Gastroesophageal sphincter (tissue), 3 donors: ENCODE data around the gene CDRT4.
A peak's percentile ranks its signal among the peaks of the same experiment; 100 is the strongest.

Source experiments
- POLR2A ChIP-seq, 2 donors: fragments of 450-650 bp; IDR thresholded peaks; one replicate each; pipeline ENCODE4 v1.6.1; 2017; ENCODE audit warnings: antibody characterized with exemption in 2 of 2, mild to moderate bottlenecking in 2 of 2, moderate library complexity in 1 of 2
- POLR2AphosphoS5 ChIP-seq: sonication (generic); formaldehyde crosslinking; IDR thresholded peaks from one replicate; pipeline ENCODE4 v1.6.1; 2017; ENCODE audit warnings: antibody characterized with exemption
- TF ChIP-seq, protein P1 (sequence below), 4 experiments: fragments of 200-600 bp in 2 of 4; fragments of 450-650 bp in 2 of 4; sonication (generic) in 1 of 4; IDR thresholded peaks; one replicate each; pipeline ENCODE4 v1.5.1; 2017 to 2019; ENCODE audit warnings: antibody characterized with exemption in 4 of 4, mild to moderate bottlenecking in 2 of 4, moderate library complexity in 2 of 4

DNA sequence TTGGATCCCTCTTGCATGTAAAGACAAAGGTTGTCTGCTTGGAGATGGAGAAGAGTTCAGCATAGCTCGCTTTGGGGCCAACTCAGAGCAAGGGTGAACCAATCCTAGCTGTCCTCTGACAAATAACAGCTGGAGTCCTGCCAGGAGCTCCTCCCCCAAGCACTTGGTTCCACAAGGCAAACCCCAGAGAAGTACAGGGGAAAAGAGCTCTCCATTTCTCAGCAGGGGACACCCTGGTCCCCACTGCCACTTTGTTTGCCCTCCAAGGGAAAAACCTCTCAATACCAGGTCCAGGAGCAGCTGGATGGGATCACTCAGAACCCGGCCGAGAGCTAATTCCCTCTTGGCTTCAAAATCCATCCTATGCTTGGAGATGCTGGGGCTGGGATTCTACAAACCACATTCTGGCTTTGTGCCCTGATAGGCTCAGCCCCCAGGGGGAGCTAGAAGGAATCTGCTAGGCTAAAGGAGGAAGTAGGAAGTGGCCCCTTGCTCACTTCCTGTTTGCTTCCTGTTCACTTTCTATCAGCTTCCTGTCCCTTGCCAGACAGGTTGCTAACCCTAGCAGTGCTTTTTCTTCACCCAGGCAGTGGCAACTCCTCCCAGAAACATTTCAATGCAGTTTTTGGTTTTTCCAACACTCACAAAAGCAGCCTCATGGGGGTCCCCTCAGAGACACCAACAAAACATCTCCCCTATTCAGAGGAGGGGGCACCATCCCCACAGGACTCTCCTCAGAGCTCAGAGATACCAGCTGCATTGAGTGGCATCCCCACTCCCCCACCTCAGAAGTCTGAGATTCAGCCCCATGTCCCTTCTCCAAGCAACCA, 30.7 kb downstream of the CDRT4 start:
- no peak for TF ChIP-seq POLR2A (IDR thresholded peaks at IDR 0.05)
- TF ChIP-seq, protein P1, sequence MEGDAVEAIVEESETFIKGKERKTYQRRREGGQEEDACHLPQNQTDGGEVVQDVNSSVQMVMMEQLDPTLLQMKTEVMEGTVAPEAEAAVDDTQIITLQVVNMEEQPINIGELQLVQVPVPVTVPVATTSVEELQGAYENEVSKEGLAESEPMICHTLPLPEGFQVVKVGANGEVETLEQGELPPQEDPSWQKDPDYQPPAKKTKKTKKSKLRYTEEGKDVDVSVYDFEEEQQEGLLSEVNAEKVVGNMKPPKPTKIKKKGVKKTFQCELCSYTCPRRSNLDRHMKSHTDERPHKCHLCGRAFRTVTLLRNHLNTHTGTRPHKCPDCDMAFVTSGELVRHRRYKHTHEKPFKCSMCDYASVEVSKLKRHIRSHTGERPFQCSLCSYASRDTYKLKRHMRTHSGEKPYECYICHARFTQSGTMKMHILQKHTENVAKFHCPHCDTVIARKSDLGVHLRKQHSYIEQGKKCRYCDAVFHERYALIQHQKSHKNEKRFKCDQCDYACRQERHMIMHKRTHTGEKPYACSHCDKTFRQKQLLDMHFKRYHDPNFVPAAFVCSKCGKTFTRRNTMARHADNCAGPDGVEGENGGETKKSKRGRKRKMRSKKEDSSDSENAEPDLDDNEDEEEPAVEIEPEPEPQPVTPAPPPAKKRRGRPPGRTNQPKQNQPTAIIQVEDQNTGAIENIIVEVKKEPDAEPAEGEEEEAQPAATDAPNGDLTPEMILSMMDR (IDR thresholded peaks at IDR 0.05) = peak in 3 of 4 experiments; percentile 6 to 45 (median 21)
- peak; percentile 12 for TF ChIP-seq POLR2AphosphoS5
